Stimulated activated naive CD8-positive, alpha-beta T cell treated with anti-CD3 and anti-CD28 coated beads, Interleukin-15, Interleukin-2, amounts not matched to agents 100 ng/mL and 50 ng/mL, for 24 hours (primary cell): ENCODE measurements around the gene UPB1.
"Not testable (repeated sequence)": the region's sequence is repeated elsewhere in the genome, so short reads cannot be mapped to it uniquely, and the experiment has no call there.

Experiments
- H3K27ac Mint-ChIP-seq: one replicate; pipeline ENCODE4 v1.8.0; 2021; ENCODE audit warnings: mild to moderate bottlenecking, mixed read lengths
- H3K27me3 Mint-ChIP-seq: one replicate; pipeline ENCODE4 v1.8.0; 2021; ENCODE audit warnings: mixed read lengths
- H3K36me3 Mint-ChIP-seq: one replicate; pipeline ENCODE4 v1.8.0; 2021; ENCODE audit warnings: low read depth, mixed read lengths
- H3K4me1 Mint-ChIP-seq: one replicate; pipeline ENCODE4 v1.8.0; 2021; ENCODE audit warnings: low read depth, mixed read lengths
- H3K4me3 Mint-ChIP-seq: one replicate; pipeline ENCODE4 v1.8.0; 2021; ENCODE audit warnings: mild to moderate bottlenecking, mixed read lengths
- H3K9me3 Mint-ChIP-seq: one replicate; pipeline ENCODE4 v1.8.0; 2021; ENCODE audit warnings: mixed read lengths

UPB1 gene

GRCh38 chr22:24525416-24526037 lies 30.4 kb downstream of the UPB1 start:
- H3K36me3 Mint-ChIP-seq: no peaks in the 10 kb centered on the region
- H3K9me3 Mint-ChIP-seq: no peaks in the 10 kb centered on the region
- H3K4me1 Mint-ChIP-seq: peaks cover 11% of the 10 kb centered on the region
- H3K27ac Mint-ChIP-seq: no peak overlapping the region
- no peak overlapping the region for H3K4me3 Mint-ChIP-seq
- H3K27me3 Mint-ChIP-seq: no peaks in the 10 kb centered on the region

GRCh38 chr22:24526191-24526590 lies 31.1 kb downstream of the UPB1 start:
- Mint-ChIP-seq H3K9me3 (no peaks in the 10 kb centered on the region), H3K27me3 (no peaks in the 10 kb centered on the region), H3K36me3 (no peaks in the 10 kb centered on the region), H3K27ac (no peak overlapping the region), H3K4me3 (no peak overlapping the region), H3K4me1 (peaks cover 11% of the 10 kb centered on the region)

- Mint-ChIP-seq H3K27ac (no peak overlapping the region), H3K9me3 (no peaks in the 10 kb centered on the region), H3K4me3 (no peak overlapping the region)
Observed at GRCh38 chr22:24529898-24530297, 34.8 kb downstream of the UPB1 start.

GRCh38 chr22:24530968-24531367 lies 35.8 kb downstream of the UPB1 start:
- H3K4me3 Mint-ChIP-seq, H3K36me3 Mint-ChIP-seq, H3K4me1 Mint-ChIP-seq, H3K27me3 Mint-ChIP-seq, H3K27ac Mint-ChIP-seq, H3K9me3 Mint-ChIP-seq: not testable (repeated sequence)

More at GRCh38 chr22:24529898-24530297, 34.8 kb downstream of the UPB1 start:
- Mint-ChIP-seq H3K36me3 (no peaks in the 10 kb centered on the region), H3K4me1 (peaks cover 7% of the 10 kb centered on the region), H3K27me3 (no peaks in the 10 kb centered on the region)

- Mint-ChIP-seq H3K4me3 (no peak overlapping the region), H3K4me1 (no peaks in the 10 kb centered on the region), H3K36me3 (no peaks in the 10 kb centered on the region), H3K27me3 (no peaks in the 10 kb centered on the region), H3K27ac (no peak overlapping the region), H3K9me3 (no peaks in the 10 kb centered on the region)
Observed at GRCh38 chr22:24532075-24532474, 36.9 kb downstream of the UPB1 start.

- no peak overlapping the region for H3K4me3 Mint-ChIP-seq
- no peaks in the 10 kb centered on the region for H3K27me3 Mint-ChIP-seq
- H3K4me1 Mint-ChIP-seq: no peaks in the 10 kb centered on the region
- no peaks in the 10 kb centered on the region for H3K9me3 Mint-ChIP-seq
- H3K36me3 Mint-ChIP-seq: peaks cover 6% of the 10 kb centered on the region
- no peak overlapping the region for H3K27ac Mint-ChIP-seq
Observed at GRCh38 chr22:24535348-24535747, 40.2 kb downstream of the UPB1 start.

GRCh38 chr22:24536089-24536488 lies 41.0 kb downstream of the UPB1 start:
- peaks cover 14% of the 10 kb centered on the region for H3K36me3 Mint-ChIP-seq
- H3K4me3 Mint-ChIP-seq: no peak overlapping the region
- no peaks in the 10 kb centered on the region for H3K4me1 Mint-ChIP-seq
- H3K27me3 Mint-ChIP-seq: no peaks in the 10 kb centered on the region
- no peaks in the 10 kb centered on the region for H3K9me3 Mint-ChIP-seq
- H3K27ac Mint-ChIP-seq: no peak overlapping the region

- Mint-ChIP-seq H3K27ac (no peak overlapping the region), H3K27me3 (no peaks in the 10 kb centered on the region), H3K4me3 (no peak overlapping the region), H3K9me3 (no peaks in the 10 kb centered on the region), H3K4me1 (no peaks in the 10 kb centered on the region), H3K36me3 (peaks cover 22% of the 10 kb centered on the region)
Observed at GRCh38 chr22:24540470-24540869, 45.3 kb downstream of the UPB1 start.

GRCh38 chr22:24541681-24542515 lies 46.8 kb downstream of the UPB1 start:
- Mint-ChIP-seq H3K27ac (no peak overlapping the region), H3K4me3 (no peak overlapping the region), H3K4me1 (no peaks in the 10 kb centered on the region), H3K36me3 (peaks cover 31% of the 10 kb centered on the region), H3K9me3 (no peaks in the 10 kb centered on the region), H3K27me3 (no peaks in the 10 kb centered on the region)

GRCh38 chr22:24542641-24543040 lies 47.5 kb downstream of the UPB1 start:
- Mint-ChIP-seq H3K4me3 (no peak overlapping the region), H3K27ac (no peak overlapping the region), H3K9me3 (no peaks in the 10 kb centered on the region), H3K27me3 (no peaks in the 10 kb centered on the region), H3K4me1 (no peaks in the 10 kb centered on the region), H3K36me3 (peaks cover 39% of the 10 kb centered on the region)

- no peaks in the 10 kb centered on the region for H3K4me1 Mint-ChIP-seq
- no peaks in the 10 kb centered on the region for H3K27me3 Mint-ChIP-seq
- H3K9me3 Mint-ChIP-seq: no peaks in the 10 kb centered on the region
- H3K27ac Mint-ChIP-seq: no peak overlapping the region
- no peak overlapping the region for H3K4me3 Mint-ChIP-seq
- H3K36me3 Mint-ChIP-seq: peaks cover 44% of the 10 kb centered on the region
Observed at GRCh38 chr22:24543185-24543601, 48.1 kb downstream of the UPB1 start.

GRCh38 chr22:24543679-24544243 lies 48.6 kb downstream of the UPB1 start:
- peaks cover 45% of the 10 kb centered on the region for H3K36me3 Mint-ChIP-seq

GRCh38 chr22:24548812-24549211 lies 53.7 kb downstream of the UPB1 start:
- Mint-ChIP-seq H3K27ac (no peak overlapping the region), H3K4me1 (peaks cover 35% of the 10 kb centered on the region), H3K9me3 (no peaks in the 10 kb centered on the region), H3K27me3 (no peaks in the 10 kb centered on the region), H3K4me3 (no peak overlapping the region), H3K36me3 (peaks cover 32% of the 10 kb centered on the region)

More at GRCh38 chr22:24543679-24544243, 48.6 kb downstream of the UPB1 start:
- Mint-ChIP-seq H3K27me3 (no peaks in the 10 kb centered on the region), H3K9me3 (no peaks in the 10 kb centered on the region), H3K4me1 (no peaks in the 10 kb centered on the region), H3K27ac (no peak overlapping the region), H3K4me3 (no peak overlapping the region)

- H3K4me1 Mint-ChIP-seq: peaks cover 42% of the 10 kb centered on the region
- H3K27me3 Mint-ChIP-seq: no peaks in the 10 kb centered on the region
- H3K9me3 Mint-ChIP-seq: no peaks in the 10 kb centered on the region
- H3K36me3 Mint-ChIP-seq: peaks cover 31% of the 10 kb centered on the region
- no peak overlapping the region for H3K4me3 Mint-ChIP-seq
- H3K27ac Mint-ChIP-seq: peak overlapping the region; percentile 49
Observed at GRCh38 chr22:24550028-24550901, 55.1 kb downstream of the UPB1 start.
